Measurements from ENCODE around the gene ELMO3.
A peak's percentile ranks its signal among the peaks of the same experiment; 100 is the strongest.

ELMO3 gene

GRCh38 chr16:67163164-67163998 lies 35.5 kb upstream of the ELMO3 start:
- no peak for DNase-seq (ENCODE audit: low read depth in 2 of 2)

GRCh38 chr16:67163999-67164558 lies 34.9 kb upstream of the ELMO3 start:
- no peak for DNase-seq (ENCODE audit: low read depth in 2 of 2)

- DNase-seq (ENCODE audit: low read depth in 2 of 2): no peak
Measured at GRCh38 chr16:67164599-67165061, 34.3 kb upstream of the ELMO3 start, which contains the start of gene HSF4. Gene HSF4 (plus strand): TSS chr16:67164745. CDS start chr16:67164812, 67 bp downstream.

- DNase-seq (ENCODE audit: low read depth in 2 of 2): no peak
Measured at GRCh38 chr16:67165121-67166078, 33.5 kb upstream of the ELMO3 start.

- no peak for DNase-seq (ENCODE audit: low read depth in 2 of 2)
Measured at GRCh38 chr16:67166110-67166547, 32.8 kb upstream of the ELMO3 start.

GRCh38 chr16:67166598-67167168 lies 32.2 kb upstream of the ELMO3 start:
- DNase-seq (ENCODE audit: low read depth in 2 of 2): no peak

- DNase-seq (ENCODE audit: low read depth in 2 of 2): no peak
Measured at GRCh38 chr16:67167588-67167987, 31.3 kb upstream of the ELMO3 start.

GRCh38 chr16:67169011-67169451 lies 29.9 kb upstream of the ELMO3 start:
- no peak for DNase-seq (ENCODE audit: low read depth in 2 of 2)

- no peak for DNase-seq (ENCODE audit: low read depth in 2 of 2)
Measured at GRCh38 chr16:67169642-67170167, 29.2 kb upstream of the ELMO3 start.

GRCh38 chr16:67170168-67170948 lies 28.6 kb upstream of the ELMO3 start, which contains the start of gene NOL3:
Gene NOL3 (plus strand): TSS chr16:67170538.
- no peak for DNase-seq (ENCODE audit: low read depth in 2 of 2)

GRCh38 chr16:67170949-67171649 lies 27.8 kb upstream of the ELMO3 start:
- DNase-seq (ENCODE audit: low read depth in 2 of 2): no peak

- no peak for DNase-seq (ENCODE audit: low read depth in 2 of 2)
Measured at GRCh38 chr16:67173323-67173722, 25.6 kb upstream of the ELMO3 start.

GRCh38 chr16:67173808-67174705 lies 24.9 kb upstream of the ELMO3 start:
- peak in 1 of 2 donors; percentile 29 for DNase-seq (ENCODE audit: low read depth in 2 of 2)

- no peak for DNase-seq (ENCODE audit: low read depth in 2 of 2)
Measured at GRCh38 chr16:67174706-67175231, 24.2 kb upstream of the ELMO3 start.

GRCh38 chr16:67176662-67177061 lies 22.3 kb upstream of the ELMO3 start:
- DNase-seq (ENCODE audit: low read depth in 2 of 2): no peak

- DNase-seq (ENCODE audit: low read depth in 2 of 2): no peak
Measured at GRCh38 chr16:67177743-67178699, 20.9 kb upstream of the ELMO3 start.

GRCh38 chr16:67179421-67180080 lies 19.4 kb upstream of the ELMO3 start:
- no peak for DNase-seq (ENCODE audit: low read depth in 2 of 2)

Data from stimulated activated CD4-positive, alpha-beta T cell treated with anti-CD3 and anti-CD28 coated beads, Interleukin-1b, Interleukin-23, amount 100 ng/mL, for 1 hour (primary cell).